ENCODE measurements around the gene TMEM80. TPM values are rescaled to one million over a fixed set of nuclear protein-coding genes. Genes with fewer than 3 reads are reported as not detected.
"Not testable (repeated sequence)": the region's sequence is repeated elsewhere in the genome, so short reads cannot be mapped to it uniquely, and the experiment has no call there.

TMEM80 gene
- total and polyA plus RNA-seq, 12 donors = 10.1 to 24.2 (median 14.5) TPM

- intact Hi-C loops (cut with DNase I) = no loop called here
- Histone ChIP-seq H3K27ac (no peak overlapping the region), H3K9me3 (peaks cover 0 to under 1% (median 0%) of the 10 kb centered on the region in 11 donors), H3K36me3 (peaks cover 0 to 81% (median 17%) of the 10 kb centered on the region in 9 donors), H3K4me3 (no peak overlapping the region), H3K4me1 (peaks cover 0 to 9% (median 0%) of the 10 kb centered on the region in 9 donors), H3K27me3 (no peaks in the 10 kb centered on the region)
- ATAC-seq = no peak
- 91 to 92% methylated on average over 13 of the region's 13 CpGs for WGBS, 2 donors
- no peak for DNase-seq
- TF ChIP-seq CTCF (IDR thresholded peaks at IDR 0.05) = no peak
Observed at GRCh38 chr11:687751-688150, 7.9 kb upstream of the TMEM80 start.

GRCh38 chr11:688681-689080, 6.9 kb upstream of the TMEM80 start:
- no peak for DNase-seq

GRCh38 chr11:689625-690024, 6.0 kb upstream of the TMEM80 start:
- Histone ChIP-seq H3K4me3 (no peak overlapping the region), H3K9me3 (no peaks in the 10 kb centered on the region), H3K27me3 (no peaks in the 10 kb centered on the region), H3K27ac (no peak overlapping the region), H3K4me1 (peaks cover 7 to 28% (median 17%) of the 10 kb centered on the region in 9 donors), H3K36me3 (peaks cover 0 to 63% (median 14%) of the 10 kb centered on the region in 9 donors)
- WGBS, 2 donors = 86 to 87% methylated on average over 7 of the region's 7 CpGs
- DNase-seq (no peak), ATAC-seq (no peak)
- intact Hi-C loops (cut with DNase I) = no loop called here
- no peak for TF ChIP-seq CTCF (IDR thresholded peaks at IDR 0.05)

More at GRCh38 chr11:688681-689080, 6.9 kb upstream of the TMEM80 start:
- ATAC-seq = no peak
- Histone ChIP-seq H3K27me3 (no peaks in the 10 kb centered on the region), H3K4me3 (no peak overlapping the region), H3K36me3 (peaks cover 0 to 72% (median 17%) of the 10 kb centered on the region in 9 donors), H3K4me1 (peaks cover 4 to 19% (median 9%) of the 10 kb centered on the region in 9 donors), H3K9me3 (no peaks in the 10 kb centered on the region), H3K27ac (no peak overlapping the region)
- 83 to 93% methylated on average over 9 of the region's 9 CpGs for WGBS, 2 donors
- no peak for TF ChIP-seq CTCF (IDR thresholded peaks at IDR 0.05)
- intact Hi-C loops (cut with DNase I) = no loop called here

GRCh38 chr11:690244-690643, 5.4 kb upstream of the TMEM80 start:
- intact Hi-C loops (cut with DNase I); H3K27me3 ChIP-seq; DNase-seq; H3K9me3 ChIP-seq; H3K4me3 ChIP-seq; H3K27ac ChIP-seq; ATAC-seq: not testable (repeated sequence)
- WGBS, 2 donors = 96 to 100% methylated on average over 3 of the region's 3 CpGs
- H3K36me3 ChIP-seq = peaks cover 0 to 56% (median 13%) of the 10 kb centered on the region in 9 donors
- H3K4me1 ChIP-seq = peaks cover 7 to 28% (median 17%) of the 10 kb centered on the region in 9 donors

GRCh38 chr11:690738-691633, 4.6 kb upstream of the TMEM80 start:
- no peak for TF ChIP-seq CTCF (IDR thresholded peaks at IDR 0.05)
- peaks cover 7 to 28% (median 17%) of the 10 kb centered on the region in 9 donors for H3K4me1 ChIP-seq
- no peak for ATAC-seq
- WGBS, 2 donors = 78 to 82% methylated on average over 27 of the region's 27 CpGs
- no peaks in the 10 kb centered on the region for H3K9me3 ChIP-seq
- intact Hi-C loops (cut with DNase I) = no loop called here
- no peak overlapping the region for H3K27ac ChIP-seq
- H3K27me3 ChIP-seq = no peaks in the 10 kb centered on the region
- no peak overlapping the region for H3K4me3 ChIP-seq
- DNase-seq = no peak
- H3K36me3 ChIP-seq = peaks cover 0 to 50% (median 13%) of the 10 kb centered on the region in 9 donors

Data from heart right ventricle (tissue), 16 donors.